OCI-LY1 (cell line): ENCODE results near the gene NSD1.

Experiments used
- H2AFZ ChIP-seq: fragments of 200-600 bp; sonication (generic), shearing (Covaris generic); 2 replicates; pipeline ENCODE4 v1.6.0; 2014; ENCODE audit warnings: antibody characterized with exemption, mild to moderate bottlenecking, low read length
- H3F3A ChIP-seq: fragments of 200-600 bp; sonication (generic), shearing (Covaris generic); 2 replicates; pipeline ENCODE4 v1.6.0; 2014; ENCODE audit warnings: mild to moderate bottlenecking, antibody characterized with exemption, low read length, moderate library complexity; ENCODE audit not compliant: insufficient read depth
- H3K27ac ChIP-seq: fragments of 200-600 bp; sonication (generic); 2 replicates; pipeline ENCODE4 v1.5.1; 2014; ENCODE audit warnings: low read length, mixed run types, mild to moderate bottlenecking, low read depth; ENCODE audit not compliant: poor library complexity, severe bottlenecking
- H3K27me3 ChIP-seq: fragments of 200-600 bp; sonication (generic); 2 replicates; pipeline ENCODE4 v1.6.0; 2014; ENCODE audit warnings: antibody characterized with exemption, mild to moderate bottlenecking, low read length, moderate library complexity; ENCODE audit not compliant: insufficient read depth
- H3K36me3 ChIP-seq: fragments of 200-600 bp; sonication (generic); 2 replicates; pipeline ENCODE4 v1.6.1; 2014; ENCODE audit warnings: mild to moderate bottlenecking, antibody characterized with exemption, low read length, moderate library complexity, mixed read lengths; ENCODE audit not compliant: insufficient read depth
- H3K4me1 ChIP-seq: fragments of 200-600 bp; sonication (generic); 2 replicates; pipeline ENCODE4 v1.5.1; 2014; ENCODE audit warnings: mild to moderate bottlenecking, low read length, moderate library complexity; ENCODE audit not compliant: insufficient read depth, severe bottlenecking
- H3K4me2 ChIP-seq: fragments of 200-600 bp; sonication (generic), shearing (Covaris generic); 2 replicates; pipeline ENCODE4 v1.6.1; 2014; ENCODE audit warnings: low read length
- H3K4me3 ChIP-seq: fragments of 200-600 bp; sonication (generic); 2 replicates; pipeline ENCODE4 v1.5.1; 2014; ENCODE audit warnings: low read length, low read depth, mild to moderate bottlenecking, mixed read lengths; ENCODE audit not compliant: poor library complexity, severe bottlenecking
- H3K79me2 ChIP-seq: fragments of 200-600 bp; shearing (Covaris generic); 2 replicates; pipeline ENCODE4 v1.6.1; 2016; ENCODE audit warnings: mixed run types, low read length, mixed read lengths; ENCODE audit not compliant: insufficient read depth
- H3K9ac ChIP-seq: fragments of 200-600 bp; sonication (generic), shearing (Covaris generic); 2 replicates; pipeline ENCODE4 v1.6.1; 2014; ENCODE audit warnings: mild to moderate bottlenecking, low read length, mixed read lengths
- H3K9me2 ChIP-seq: fragments of 200-600 bp; sonication (generic), shearing (Covaris generic); 2 replicates; pipeline ENCODE4 v1.6.1; 2014; ENCODE audit warnings: low read depth, mild to moderate bottlenecking, low read length, mixed read lengths
- H3K9me3 ChIP-seq: fragments of 200-600 bp; shearing (Covaris generic); 2 replicates; pipeline ENCODE4 v1.6.1; 2014; ENCODE audit warnings: low read length, mixed read lengths
- H4K20me1 ChIP-seq: fragments of 200-600 bp; sonication (generic), shearing (Covaris generic); 2 replicates; pipeline ENCODE4 v1.6.0; 2016; ENCODE audit warnings: mild to moderate bottlenecking, low read length; ENCODE audit not compliant: insufficient read depth
- CTCF ChIP-seq: fragments of 200-600 bp; sonication (generic), shearing (Covaris generic); IDR thresholded peaks from 2 replicates; pipeline ENCODE4 v1.5.1; 2017; ENCODE audit warnings: mild to moderate bottlenecking, antibody characterized with exemption, low read length, moderate library complexity, mixed read lengths
- EZH2 ChIP-seq: fragments of 200-600 bp; sonication (generic), shearing (Covaris generic); IDR thresholded peaks from 2 replicates; pipeline ENCODE4 v1.8.0; 2017; ENCODE audit warnings: borderline replicate concordance, mixed run types, mild to moderate bottlenecking, antibody characterized with exemption, low read length, moderate library complexity, mixed read lengths

The NSD1 gene

GRCh38 chr5:177336112-177336511 lies 202.5 kb downstream of the NSD1 start:
- Histone ChIP-seq H3K4me2 (no peak overlapping the region), H4K20me1 (no peaks in the 10 kb centered on the region), H3K27ac (no peak overlapping the region), H3K36me3 (peaks cover 91% of the 10 kb centered on the region), H3K9me3 (no peaks in the 10 kb centered on the region), H3K27me3 (no peaks in the 10 kb centered on the region), H3K4me3 (no peak overlapping the region), H3K9me2 (no peaks in the 10 kb centered on the region), H3K9ac (no peak overlapping the region), H2AFZ (no peak overlapping the region), H3F3A (no peaks in the 10 kb centered on the region), H3K4me1 (no peaks in the 10 kb centered on the region), H3K79me2 (peaks cover 7% of the 10 kb centered on the region; the same call in 1 of the 2 replicates)
- TF ChIP-seq CTCF (peak; percentile 61), EZH2 (no peak)

- H3K36me3 ChIP-seq: peaks cover 93% of the 10 kb centered on the region
- H4K20me1 ChIP-seq: no peaks in the 10 kb centered on the region
- no peak overlapping the region for H3K4me3 ChIP-seq
- H3K9me3 ChIP-seq: peaks cover 6% of the 10 kb centered on the region; the same call in 1 of the 2 replicates
- H3K4me2 ChIP-seq: no peak overlapping the region
- H2AFZ ChIP-seq: no peak overlapping the region
- H3K9ac ChIP-seq: no peak overlapping the region
- TF ChIP-seq EZH2: no peak
- no peak for TF ChIP-seq CTCF
- no peaks in the 10 kb centered on the region for H3K9me2 ChIP-seq
- peaks cover 14% of the 10 kb centered on the region for H3K79me2 ChIP-seq
- H3F3A ChIP-seq: no peaks in the 10 kb centered on the region
- H3K27ac ChIP-seq: no peak overlapping the region
- H3K27me3 ChIP-seq: no peaks in the 10 kb centered on the region
- H3K4me1 ChIP-seq: no peaks in the 10 kb centered on the region
Observed at GRCh38 chr5:177336603-177337494, 203.3 kb downstream of the NSD1 start.

- no peak overlapping the region for H3K27ac ChIP-seq
- peaks cover 90% of the 10 kb centered on the region for H3K36me3 ChIP-seq
Observed at GRCh38 chr5:177338251-177339106, 204.9 kb downstream of the NSD1 start.

More at GRCh38 chr5:177338251-177339106, 204.9 kb downstream of the NSD1 start:
- no peak overlapping the region for H2AFZ ChIP-seq
- H3K4me2 ChIP-seq: no peak overlapping the region
- no peaks in the 10 kb centered on the region for H3F3A ChIP-seq
- no peaks in the 10 kb centered on the region for H3K4me1 ChIP-seq
- H3K4me3 ChIP-seq: no peak overlapping the region
- no peaks in the 10 kb centered on the region for H3K9me2 ChIP-seq
- H3K79me2 ChIP-seq: peaks cover 16% of the 10 kb centered on the region
- H4K20me1 ChIP-seq: no peaks in the 10 kb centered on the region
- H3K27me3 ChIP-seq: no peaks in the 10 kb centered on the region
- H3K9me3 ChIP-seq: peaks cover 8% of the 10 kb centered on the region; the same call in 1 of the 2 replicates
- no peak for TF ChIP-seq CTCF
- no peak for TF ChIP-seq EZH2
- no peak overlapping the region for H3K9ac ChIP-seq
